Liver (tissue), 9 donors: ENCODE results near the gene CCSAP. TPM values are rescaled to one million over a fixed set of nuclear protein-coding genes. Genes with fewer than 3 reads are reported as not detected.

ENCODE experiments used
- DNase-seq: peaks from one replicate; pipeline ENCODE4 v3.0.0-alpha.2; 2017; ENCODE audit warnings: low spot score
- H3K27ac ChIP-seq, 2 donors: one replicate each; pipeline ENCODE4 v1.7.0; 2013; ENCODE audit warnings: inconsistent platforms in 2 of 2, low read length in 2 of 2, control low read depth in 1 of 2, low read depth in 1 of 2, mild to moderate bottlenecking in 1 of 2
- H3K27me3 ChIP-seq, 4 donors: one replicate each; pipeline versions ENCODE4 v1.6.1 to v1.7.0; 2013; ENCODE audit warnings: low read length in 3 of 4, inconsistent platforms in 1 of 4, mild to moderate bottlenecking in 1 of 4, moderate library complexity in 1 of 4; ENCODE audit not compliant: control insufficient read depth in 4 of 4, insufficient read depth in 4 of 4
- H3K36me3 ChIP-seq, 4 donors: one replicate each; pipeline versions ENCODE4 v1.6.1 to v1.7.0; 2013; ENCODE audit warnings: low read length in 3 of 4, mild to moderate bottlenecking in 3 of 4, low read depth in 1 of 4, moderate library complexity in 1 of 4; ENCODE audit not compliant: control insufficient read depth in 4 of 4, insufficient read depth in 3 of 4
- H3K4me1 ChIP-seq, 4 donors: one replicate each; pipeline versions ENCODE4 v1.6.1 to v1.7.0; 2013; ENCODE audit warnings: low read length in 3 of 4, mild to moderate bottlenecking in 3 of 4, moderate library complexity in 1 of 4; ENCODE audit not compliant: control insufficient read depth in 4 of 4, insufficient read depth in 4 of 4
- H3K4me3 ChIP-seq, 3 donors: one replicate each; pipeline versions ENCODE4 v1.6.1 to v1.7.0; 2013; ENCODE audit warnings: low read length in 3 of 3, control low read depth in 1 of 3, low read depth in 1 of 3, mild to moderate bottlenecking in 1 of 3
- H3K9ac ChIP-seq, 2 donors: one replicate each; pipeline ENCODE4 v1.7.0; 2013; ENCODE audit warnings: low read length in 2 of 2, mild to moderate bottlenecking in 2 of 2, moderate library complexity in 2 of 2, control low read depth in 1 of 2, low read depth in 1 of 2
- H3K9me3 ChIP-seq, 4 donors: one replicate each; pipeline versions ENCODE4 v1.6.1 to v1.7.0; 2013; ENCODE audit warnings: low read length in 3 of 4; ENCODE audit not compliant: control insufficient read depth in 4 of 4
- EGR1 ChIP-seq, 2 donors: IDR thresholded peaks; 2 replicates each; pipeline ENCODE4 v1.6.1; 2016 to 2018; ENCODE audit warnings: antibody characterized with exemption in 2 of 2, low read depth in 2 of 2
- FOXA1 ChIP-seq: IDR thresholded peaks from 2 replicates; pipeline ENCODE4 v1.6.1; 2016; ENCODE audit warnings: antibody characterized with exemption
- FOXA2 ChIP-seq: IDR thresholded peaks from 2 replicates; pipeline ENCODE4 v1.6.1; 2016; ENCODE audit warnings: antibody characterized with exemption
- GABPA ChIP-seq, 2 donors: IDR thresholded peaks in 1 of 2; conservative IDR thresholded peaks in 1 of 2; 2 replicates each; pipeline ENCODE4 v1.6.1; 2016; ENCODE audit warnings: antibody characterized with exemption in 2 of 2, mild to moderate bottlenecking in 1 of 2, moderate library complexity in 1 of 2
- HNF4A ChIP-seq, 2 donors: conservative IDR thresholded peaks; 2 replicates each; pipeline ENCODE4 v1.6.1; 2016; ENCODE audit warnings: antibody characterized with exemption in 2 of 2, mild to moderate bottlenecking in 2 of 2
- HNF4G ChIP-seq: IDR thresholded peaks from 2 replicates; pipeline ENCODE4 v1.6.1; 2016; ENCODE audit warnings: antibody characterized with exemption
- JUND ChIP-seq, 2 donors: IDR thresholded peaks; 2 replicates each; pipeline ENCODE4 v1.6.1; 2016; ENCODE audit warnings: antibody characterized with exemption in 2 of 2
- NR2F2 ChIP-seq: IDR thresholded peaks from 2 replicates; pipeline ENCODE4 v1.6.1; 2016; ENCODE audit warnings: antibody characterized with exemption
- RAD21 ChIP-seq, 2 donors: IDR thresholded peaks; 2 replicates each; pipeline ENCODE4 v1.6.1; 2016; ENCODE audit warnings: antibody characterized with exemption in 2 of 2, mild to moderate bottlenecking in 2 of 2
- RXRA ChIP-seq, 2 donors: IDR thresholded peaks; 2 replicates each; pipeline ENCODE4 v1.6.1; 2017 to 2018; ENCODE audit warnings: antibody characterized with exemption in 2 of 2, mild to moderate bottlenecking in 1 of 2
- SP1 ChIP-seq: IDR thresholded peaks from 2 replicates; pipeline ENCODE4 v1.6.1; 2018; ENCODE audit warnings: antibody characterized with exemption, mild to moderate bottlenecking
- TAF1 ChIP-seq: conservative IDR thresholded peaks from 2 replicates; pipeline ENCODE4 v1.6.1; 2016; ENCODE audit warnings: antibody characterized with exemption, mild to moderate bottlenecking
- YY1 ChIP-seq: IDR thresholded peaks from 2 replicates; pipeline ENCODE4 v1.6.1; 2016; ENCODE audit warnings: antibody characterized with exemption, mild to moderate bottlenecking
- WGBS: extraction: QIAGEN DNeasy Blood & Tissue Kit; methylation state at CpG from one replicate; pipeline ENCODE4 v1.1.7; 2013; 5-methylcytosine and 5-hydroxymethylcytosine counted together
- polyA plus RNA-seq, 2 donors: library from polyadenylated mRNA; stranded (reverse) in 1 of 2; unstranded in 1 of 2; fragments of 200-250 nt in 1 of 2; fragments of >200 nt in 1 of 2; fragmentation: Nextera tagmentation in 1 of 2; extraction: Ambion mirVana in 1 of 2; gene quantifications; one replicate each; pipeline versions ENCODE4 v1.2.1 to v1.2.3, GENCODE V29; 2013 to 2015
- total RNA-seq, 2 donors: library from RNA; depleted of rRNA; stranded (reverse); fragments of >200 nt; gene quantifications; one replicate each; pipeline ENCODE4 v1.2.3, GENCODE V29; 2014
- TF ChIP-seq, protein P1 (sequence below): IDR thresholded peaks from 2 replicates; pipeline ENCODE4 v1.6.1; 2016; ENCODE audit warnings: antibody characterized with exemption
- TF ChIP-seq, protein P2 (sequence below): IDR thresholded peaks from 2 replicates; pipeline ENCODE4 v1.6.1; 2016; ENCODE audit warnings: antibody characterized with exemption
- TF ChIP-seq, protein P3 (sequence below): IDR thresholded peaks from 2 replicates; pipeline ENCODE4 v1.6.1; 2016; ENCODE audit warnings: antibody characterized with exemption
- TF ChIP-seq, protein P4 (sequence below): fragments of 150-350 bp; IDR thresholded peaks from 2 replicates; pipeline ENCODE4 v1.5.1; 2017; ENCODE audit warnings: improper control_type of control experiment, low read depth, low read length; ENCODE audit not compliant: missing input control
- TF ChIP-seq, protein P5 (sequence below): IDR thresholded peaks from 2 replicates; pipeline ENCODE4 v1.6.1; 2016; ENCODE audit warnings: antibody characterized with exemption, mild to moderate bottlenecking
- donor health status: healthy.
- donor health status: healthy.
- donor health status: healthy.
- donor health status: healthy.
- donor health status: healthy.

CCSAP gene
- total and polyA plus RNA-seq, 4 donors, result 0.77 to 4.6 (median 1.7) TPM

DNA sequence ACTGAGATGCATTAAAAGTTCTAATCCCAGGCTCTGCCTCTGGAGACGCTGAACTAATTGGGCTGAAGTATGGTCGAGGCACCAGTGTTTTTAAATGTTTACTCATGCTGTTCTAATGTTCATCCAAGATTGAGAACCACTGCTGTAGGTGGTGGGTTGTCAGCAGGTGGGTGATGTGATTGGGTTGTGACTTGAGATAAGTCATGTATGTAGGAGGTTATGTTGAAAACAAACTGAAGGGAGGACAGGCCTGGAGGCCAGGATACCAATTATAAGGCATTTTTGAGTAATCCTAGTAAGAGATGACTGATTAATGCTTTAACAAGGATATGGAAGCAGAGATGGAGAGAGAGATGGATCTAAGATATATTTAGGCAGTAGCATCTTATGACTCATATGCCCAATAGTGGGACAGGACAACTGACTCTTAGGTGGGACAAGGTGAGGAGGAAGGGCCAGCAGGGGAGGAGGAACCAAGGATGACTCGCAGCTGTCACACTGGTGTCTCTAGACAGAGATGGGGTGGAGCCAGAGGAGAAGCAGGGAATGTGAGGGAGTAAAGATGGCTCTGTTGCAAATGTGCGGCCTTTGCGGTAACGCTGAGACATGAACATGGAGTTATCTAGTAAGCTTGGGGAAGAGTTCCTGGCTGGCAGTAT lies 42.6 kb downstream of the CCSAP start:
- H3K27me3 ChIP-seq, result no peaks in the 10 kb centered on the region
- no peak overlapping the region for H3K9ac ChIP-seq
- H3K4me3 ChIP-seq, result no peak overlapping the region
- DNase-seq, result no peak
- TF ChIP-seq RXRA (IDR thresholded peaks at IDR 0.05), result no peak
- no peak for TF ChIP-seq RAD21 (IDR thresholded peaks at IDR 0.05)
- TF ChIP-seq, protein P1, sequence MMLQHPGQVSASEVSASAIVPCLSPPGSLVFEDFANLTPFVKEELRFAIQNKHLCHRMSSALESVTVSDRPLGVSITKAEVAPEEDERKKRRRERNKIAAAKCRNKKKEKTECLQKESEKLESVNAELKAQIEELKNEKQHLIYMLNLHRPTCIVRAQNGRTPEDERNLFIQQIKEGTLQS, result no peak
- TF ChIP-seq, protein P2, sequence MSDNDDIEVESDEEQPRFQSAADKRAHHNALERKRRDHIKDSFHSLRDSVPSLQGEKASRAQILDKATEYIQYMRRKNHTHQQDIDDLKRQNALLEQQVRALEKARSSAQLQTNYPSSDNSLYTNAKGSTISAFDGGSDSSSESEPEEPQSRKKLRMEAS, result no peak
- no peak for TF ChIP-seq NR2F2
- TF ChIP-seq EGR1 (IDR thresholded peaks at IDR 0.05; ENCODE audit: low read depth in 2 of 2), result no peak
- TF ChIP-seq, protein P3, sequence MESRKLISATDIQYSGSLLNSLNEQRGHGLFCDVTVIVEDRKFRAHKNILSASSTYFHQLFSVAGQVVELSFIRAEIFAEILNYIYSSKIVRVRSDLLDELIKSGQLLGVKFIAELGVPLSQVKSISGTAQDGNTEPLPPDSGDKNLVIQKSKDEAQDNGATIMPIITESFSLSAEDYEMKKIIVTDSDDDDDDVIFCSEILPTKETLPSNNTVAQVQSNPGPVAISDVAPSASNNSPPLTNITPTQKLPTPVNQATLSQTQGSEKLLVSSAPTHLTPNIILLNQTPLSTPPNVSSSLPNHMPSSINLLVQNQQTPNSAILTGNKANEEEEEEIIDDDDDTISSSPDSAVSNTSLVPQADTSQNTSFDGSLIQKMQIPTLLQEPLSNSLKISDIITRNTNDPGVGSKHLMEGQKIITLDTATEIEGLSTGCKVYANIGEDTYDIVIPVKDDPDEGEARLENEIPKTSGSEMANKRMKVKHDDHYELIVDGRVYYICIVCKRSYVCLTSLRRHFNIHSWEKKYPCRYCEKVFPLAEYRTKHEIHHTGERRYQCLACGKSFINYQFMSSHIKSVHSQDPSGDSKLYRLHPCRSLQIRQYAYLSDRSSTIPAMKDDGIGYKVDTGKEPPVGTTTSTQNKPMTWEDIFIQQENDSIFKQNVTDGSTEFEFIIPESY, result no peak
- TF ChIP-seq GABPA (IDR thresholded peaks at IDR 0.05 in 1 of 2, conservative IDR thresholded peaks at IDR 0.05 in 1 of 2), result no peak
- no peak for TF ChIP-seq HNF4G
- no peak for TF ChIP-seq FOXA1
- TF ChIP-seq, protein P4, sequence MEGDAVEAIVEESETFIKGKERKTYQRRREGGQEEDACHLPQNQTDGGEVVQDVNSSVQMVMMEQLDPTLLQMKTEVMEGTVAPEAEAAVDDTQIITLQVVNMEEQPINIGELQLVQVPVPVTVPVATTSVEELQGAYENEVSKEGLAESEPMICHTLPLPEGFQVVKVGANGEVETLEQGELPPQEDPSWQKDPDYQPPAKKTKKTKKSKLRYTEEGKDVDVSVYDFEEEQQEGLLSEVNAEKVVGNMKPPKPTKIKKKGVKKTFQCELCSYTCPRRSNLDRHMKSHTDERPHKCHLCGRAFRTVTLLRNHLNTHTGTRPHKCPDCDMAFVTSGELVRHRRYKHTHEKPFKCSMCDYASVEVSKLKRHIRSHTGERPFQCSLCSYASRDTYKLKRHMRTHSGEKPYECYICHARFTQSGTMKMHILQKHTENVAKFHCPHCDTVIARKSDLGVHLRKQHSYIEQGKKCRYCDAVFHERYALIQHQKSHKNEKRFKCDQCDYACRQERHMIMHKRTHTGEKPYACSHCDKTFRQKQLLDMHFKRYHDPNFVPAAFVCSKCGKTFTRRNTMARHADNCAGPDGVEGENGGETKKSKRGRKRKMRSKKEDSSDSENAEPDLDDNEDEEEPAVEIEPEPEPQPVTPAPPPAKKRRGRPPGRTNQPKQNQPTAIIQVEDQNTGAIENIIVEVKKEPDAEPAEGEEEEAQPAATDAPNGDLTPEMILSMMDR, result no peak
- no peak for TF ChIP-seq HNF4A (conservative IDR thresholded peaks at IDR 0.05)
- no peak for TF ChIP-seq YY1
- no peak for TF ChIP-seq TAF1
- TF ChIP-seq FOXA2, result no peak
- TF ChIP-seq SP1, result no peak
- TF ChIP-seq, protein P5, sequence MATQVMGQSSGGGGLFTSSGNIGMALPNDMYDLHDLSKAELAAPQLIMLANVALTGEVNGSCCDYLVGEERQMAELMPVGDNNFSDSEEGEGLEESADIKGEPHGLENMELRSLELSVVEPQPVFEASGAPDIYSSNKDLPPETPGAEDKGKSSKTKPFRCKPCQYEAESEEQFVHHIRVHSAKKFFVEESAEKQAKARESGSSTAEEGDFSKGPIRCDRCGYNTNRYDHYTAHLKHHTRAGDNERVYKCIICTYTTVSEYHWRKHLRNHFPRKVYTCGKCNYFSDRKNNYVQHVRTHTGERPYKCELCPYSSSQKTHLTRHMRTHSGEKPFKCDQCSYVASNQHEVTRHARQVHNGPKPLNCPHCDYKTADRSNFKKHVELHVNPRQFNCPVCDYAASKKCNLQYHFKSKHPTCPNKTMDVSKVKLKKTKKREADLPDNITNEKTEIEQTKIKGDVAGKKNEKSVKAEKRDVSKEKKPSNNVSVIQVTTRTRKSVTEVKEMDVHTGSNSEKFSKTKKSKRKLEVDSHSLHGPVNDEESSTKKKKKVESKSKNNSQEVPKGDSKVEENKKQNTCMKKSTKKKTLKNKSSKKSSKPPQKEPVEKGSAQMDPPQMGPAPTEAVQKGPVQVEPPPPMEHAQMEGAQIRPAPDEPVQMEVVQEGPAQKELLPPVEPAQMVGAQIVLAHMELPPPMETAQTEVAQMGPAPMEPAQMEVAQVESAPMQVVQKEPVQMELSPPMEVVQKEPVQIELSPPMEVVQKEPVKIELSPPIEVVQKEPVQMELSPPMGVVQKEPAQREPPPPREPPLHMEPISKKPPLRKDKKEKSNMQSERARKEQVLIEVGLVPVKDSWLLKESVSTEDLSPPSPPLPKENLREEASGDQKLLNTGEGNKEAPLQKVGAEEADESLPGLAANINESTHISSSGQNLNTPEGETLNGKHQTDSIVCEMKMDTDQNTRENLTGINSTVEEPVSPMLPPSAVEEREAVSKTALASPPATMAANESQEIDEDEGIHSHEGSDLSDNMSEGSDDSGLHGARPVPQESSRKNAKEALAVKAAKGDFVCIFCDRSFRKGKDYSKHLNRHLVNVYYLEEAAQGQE, result no peak
- TF ChIP-seq JUND (IDR thresholded peaks at IDR 0.05), result no peak
- peaks cover 0 to 22% (median 18%) of the 10 kb centered on the region in 4 donors for H3K4me1 ChIP-seq
- peaks cover 6 to 36% (median 29%) of the 10 kb centered on the region in 4 donors for H3K36me3 ChIP-seq
- 81% methylated on average over 6 of the region's 6 CpGs for WGBS
- no peaks in the 10 kb centered on the region for H3K9me3 ChIP-seq
- no peak overlapping the region for H3K27ac ChIP-seq
